ENCODE results near the gene TERT. TPM values are rescaled to one million over a fixed set of nuclear protein-coding genes. Genes with fewer than 3 reads are reported as not detected.

TERT gene
- total RNA-seq, 1 donor from 2014 or later: 0.20 TPM

DNA sequence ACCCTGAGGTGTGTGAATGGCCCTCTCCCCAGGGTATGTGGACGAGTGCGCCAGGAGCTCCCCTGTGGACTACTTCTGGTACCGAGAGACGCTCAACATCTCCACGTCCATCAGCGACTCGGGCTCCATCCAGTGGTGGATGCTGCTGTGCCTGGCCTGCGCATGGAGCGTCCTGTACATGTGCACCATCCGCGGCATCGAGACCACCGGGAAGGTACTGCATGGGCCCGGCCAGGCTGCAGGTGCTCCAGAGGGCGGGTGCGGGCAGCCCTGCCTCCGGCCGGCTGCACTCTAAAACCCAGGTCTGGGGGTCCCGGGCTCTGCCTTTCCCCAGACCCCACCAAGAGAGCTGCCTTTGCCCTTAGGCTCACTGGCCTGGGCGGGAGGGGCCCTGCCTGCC, 82.6 kb downstream of the TERT start:
- H3K4me3 Mint-ChIP-seq: no peak overlapping the region
- peaks cover 12% of the 10 kb centered on the region for H3K27me3 Mint-ChIP-seq (ENCODE audit: low read depth)
- H3K4me1 Mint-ChIP-seq: no peaks in the 10 kb centered on the region
- no peaks in the 10 kb centered on the region for H3K36me3 Mint-ChIP-seq
- TF ChIP-seq, protein P1, sequence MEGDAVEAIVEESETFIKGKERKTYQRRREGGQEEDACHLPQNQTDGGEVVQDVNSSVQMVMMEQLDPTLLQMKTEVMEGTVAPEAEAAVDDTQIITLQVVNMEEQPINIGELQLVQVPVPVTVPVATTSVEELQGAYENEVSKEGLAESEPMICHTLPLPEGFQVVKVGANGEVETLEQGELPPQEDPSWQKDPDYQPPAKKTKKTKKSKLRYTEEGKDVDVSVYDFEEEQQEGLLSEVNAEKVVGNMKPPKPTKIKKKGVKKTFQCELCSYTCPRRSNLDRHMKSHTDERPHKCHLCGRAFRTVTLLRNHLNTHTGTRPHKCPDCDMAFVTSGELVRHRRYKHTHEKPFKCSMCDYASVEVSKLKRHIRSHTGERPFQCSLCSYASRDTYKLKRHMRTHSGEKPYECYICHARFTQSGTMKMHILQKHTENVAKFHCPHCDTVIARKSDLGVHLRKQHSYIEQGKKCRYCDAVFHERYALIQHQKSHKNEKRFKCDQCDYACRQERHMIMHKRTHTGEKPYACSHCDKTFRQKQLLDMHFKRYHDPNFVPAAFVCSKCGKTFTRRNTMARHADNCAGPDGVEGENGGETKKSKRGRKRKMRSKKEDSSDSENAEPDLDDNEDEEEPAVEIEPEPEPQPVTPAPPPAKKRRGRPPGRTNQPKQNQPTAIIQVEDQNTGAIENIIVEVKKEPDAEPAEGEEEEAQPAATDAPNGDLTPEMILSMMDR (IDR thresholded peaks at IDR 0.05; ENCODE audit: unreplicated experiment): no peak
- no peak for DNase-seq (ENCODE audit: low spot score in 2 of 2, unreplicated experiment in 2 of 2)
- no peak overlapping the region for H3K27ac Mint-ChIP-seq
- H3K9me3 Mint-ChIP-seq: peaks cover 4% of the 10 kb centered on the region

DNA sequence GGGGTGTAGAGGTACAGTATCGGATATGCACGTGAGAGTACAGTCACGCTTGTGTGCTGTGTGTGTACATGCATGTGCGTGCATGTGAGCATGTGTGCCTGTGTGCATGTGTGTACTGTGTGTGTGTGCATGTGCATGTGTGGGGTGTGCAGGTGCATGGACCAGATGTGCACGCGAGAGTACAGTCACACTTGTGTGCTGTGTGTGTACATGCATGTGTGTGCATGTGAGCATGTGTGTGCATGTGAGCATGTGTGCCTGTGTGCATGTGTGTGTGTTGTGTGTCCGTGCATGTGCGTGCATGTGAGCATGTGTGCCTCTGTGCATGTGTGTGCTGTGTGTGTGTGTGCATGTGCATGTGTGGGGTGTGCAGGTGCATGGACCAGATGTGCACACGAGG, 83.2 kb downstream of the TERT start:
- Mint-ChIP-seq H3K4me3 (no peak overlapping the region), H3K27me3 (ENCODE audit: low read depth) (peaks cover 13% of the 10 kb centered on the region), H3K4me1 (no peaks in the 10 kb centered on the region), H3K27ac (no peak overlapping the region), H3K36me3 (no peaks in the 10 kb centered on the region), H3K9me3 (peaks cover 4% of the 10 kb centered on the region)
- no peak for DNase-seq (ENCODE audit: low spot score in 2 of 2, unreplicated experiment in 2 of 2)
- TF ChIP-seq, protein P1 (IDR thresholded peaks at IDR 0.05; ENCODE audit: unreplicated experiment): no peak

DNA sequence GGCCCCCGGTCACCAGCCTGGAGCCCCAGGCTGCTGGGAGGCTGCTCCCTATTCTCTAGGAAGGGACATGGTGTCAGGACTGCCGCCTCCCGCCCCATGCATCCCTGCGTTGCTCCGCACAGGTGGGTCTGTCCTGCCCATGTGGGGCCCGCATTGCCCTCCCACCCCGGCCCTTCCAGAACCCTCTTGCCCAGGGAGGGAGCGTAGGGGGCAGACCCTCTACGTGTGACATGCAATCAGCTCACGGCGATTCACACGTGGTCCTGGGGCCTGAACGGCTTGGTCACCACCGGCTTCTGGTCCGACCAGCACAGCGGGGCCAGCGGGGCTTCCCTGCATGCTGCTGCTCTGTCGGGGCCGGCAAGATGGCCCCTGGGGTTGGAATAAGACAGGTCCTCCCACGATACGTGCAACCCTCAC, 84.0 kb downstream of the TERT start:
- H3K27ac Mint-ChIP-seq: no peak overlapping the region
- DNase-seq (ENCODE audit: low spot score in 2 of 2, unreplicated experiment in 2 of 2): no peak
- no peak overlapping the region for H3K4me3 Mint-ChIP-seq
- H3K27me3 Mint-ChIP-seq (ENCODE audit: low read depth): peaks cover 17% of the 10 kb centered on the region
- no peaks in the 10 kb centered on the region for H3K36me3 Mint-ChIP-seq
- no peaks in the 10 kb centered on the region for H3K4me1 Mint-ChIP-seq
- TF ChIP-seq, protein P1 (IDR thresholded peaks at IDR 0.05; ENCODE audit: unreplicated experiment): no peak
- H3K9me3 Mint-ChIP-seq: peaks cover 2% of the 10 kb centered on the region

DNA sequence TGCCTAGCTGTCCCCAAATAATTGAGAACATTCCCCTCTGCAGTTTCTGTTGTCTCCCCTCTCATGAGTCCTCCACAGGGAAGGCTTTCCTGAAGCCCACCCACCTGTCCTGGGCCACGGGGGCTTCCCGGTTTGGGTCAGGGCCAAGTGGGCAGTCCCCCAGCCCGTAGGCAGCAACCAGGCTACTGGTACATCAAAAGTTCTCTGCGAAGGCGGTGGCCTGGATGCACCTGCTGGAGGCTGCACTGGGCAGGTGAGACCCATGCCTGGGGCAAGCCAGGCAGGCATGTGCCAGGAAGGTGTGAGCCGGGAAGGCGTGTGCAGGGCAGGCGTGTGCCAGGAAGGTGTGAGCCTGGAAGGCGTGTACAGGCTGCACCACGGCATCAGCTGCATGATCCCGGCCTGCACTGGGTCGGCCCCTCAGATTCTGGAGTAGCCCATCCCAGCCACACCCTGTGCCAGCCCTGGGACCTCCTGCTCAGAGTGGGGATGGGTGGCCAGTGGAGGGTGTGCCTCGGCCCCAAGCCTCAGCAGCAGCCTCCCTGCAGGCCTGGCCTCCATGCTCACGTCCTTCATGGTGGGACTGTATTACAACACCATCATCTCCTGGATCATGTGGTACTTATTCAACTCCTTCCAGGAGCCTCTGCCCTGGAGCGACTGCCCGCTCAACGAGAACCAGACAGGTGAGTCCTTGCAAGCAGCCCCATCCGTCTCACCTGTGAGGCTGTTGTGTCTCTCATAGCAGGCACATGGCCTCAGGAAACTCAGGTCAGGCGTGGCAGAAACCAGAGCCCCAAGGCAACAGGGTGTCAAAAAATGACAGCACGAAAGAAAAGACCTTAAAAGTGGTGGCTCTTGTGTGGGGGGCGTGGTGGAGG, 84.7 kb downstream of the TERT start:
- Mint-ChIP-seq H3K4me3 (no peak overlapping the region), H3K27ac (no peak overlapping the region), H3K4me1 (no peaks in the 10 kb centered on the region), H3K27me3 (ENCODE audit: low read depth) (peaks cover 23% of the 10 kb centered on the region), H3K36me3 (no peaks in the 10 kb centered on the region), H3K9me3 (no peaks in the 10 kb centered on the region)
- TF ChIP-seq, protein P1 (IDR thresholded peaks at IDR 0.05; ENCODE audit: unreplicated experiment): no peak
- DNase-seq (ENCODE audit: low spot score in 2 of 2, unreplicated experiment in 2 of 2): no peak

DNA sequence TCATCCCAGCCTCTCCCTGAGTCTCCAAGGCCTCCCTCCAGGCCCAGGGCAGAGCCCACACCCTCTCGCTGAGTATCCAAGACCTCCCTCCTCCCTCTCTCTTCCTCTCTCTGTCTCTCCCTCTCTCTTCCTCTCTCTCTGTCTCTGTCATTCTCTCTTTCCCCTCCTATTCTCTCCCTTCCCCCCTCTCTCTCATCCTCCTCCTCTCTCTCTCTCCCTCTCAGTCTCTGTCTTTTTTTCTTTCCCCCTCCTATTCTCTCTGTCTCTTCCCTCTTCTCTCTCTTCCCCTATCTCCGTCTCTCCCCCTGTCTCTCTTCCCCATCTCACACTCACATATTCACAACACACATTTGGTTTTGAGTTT, 85.4 kb downstream of the TERT start:
- H3K27me3 Mint-ChIP-seq (ENCODE audit: low read depth): peaks cover 29% of the 10 kb centered on the region
- no peaks in the 10 kb centered on the region for H3K4me1 Mint-ChIP-seq
- no peaks in the 10 kb centered on the region for H3K9me3 Mint-ChIP-seq
- DNase-seq (ENCODE audit: low spot score in 2 of 2, unreplicated experiment in 2 of 2): no peak
- no peak overlapping the region for H3K27ac Mint-ChIP-seq
- no peaks in the 10 kb centered on the region for H3K36me3 Mint-ChIP-seq
- TF ChIP-seq, protein P1 (IDR thresholded peaks at IDR 0.05; ENCODE audit: unreplicated experiment): no peak
- H3K4me3 Mint-ChIP-seq: no peak overlapping the region

Data from mesothelial cell of epicardium (in vitro differentiated cells).